IMR-90 (cell line): ENCODE results near the gene ZNF587. TPM values are rescaled to one million over a fixed set of nuclear protein-coding genes. Genes with fewer than 3 reads are reported as not detected.

ENCODE experiments used
- ATAC-seq: fragments of 200-7000 bp; cut with Tn5 transposase; 2 replicates; pipeline ENCODE4 v1.9.1; 2020; ENCODE audit warnings: low read depth, mild to moderate bottlenecking, moderate library complexity
- BruUV-seq: library from RNA; stranded (reverse); fragments of 400-500 nt; replicated peaks from 2 replicates; lab custom pipeline; 2021; lab: Mats Ljungman, UMichigan
- CTCF ChIA-PET: fragments of 300-600 bp; formaldehyde crosslinking; extraction: SDS; loops from one replicate; lab custom pipeline; 2021; ENCODE audit warnings: antibody characterized with exemption; lab: Yijun Ruan, JAX
- POLR2A ChIA-PET: fragments of 300-600 bp; sonication (Branson Sonifier 250); formaldehyde crosslinking; loops from one replicate; lab custom pipeline; 2022; ENCODE audit warnings: antibody characterized with exemption; ENCODE audit not compliant: unreplicated experiment; lab: Charles Lee
- DNase-seq: peaks from one replicate; pipeline ENCODE4 v3.0.0; 2013
- H2AFZ ChIP-seq: replicated peaks from 2 replicates; pipeline ENCODE3; 2013; ENCODE audit warnings: low read length, mild to moderate bottlenecking; ENCODE audit not compliant: poor library complexity
- H2AK5ac ChIP-seq: 2 replicates; pipeline ENCODE4 v1.6.1; 2013; ENCODE audit warnings: low read depth, low read length, inconsistent platforms
- H2AK9ac ChIP-seq: replicated peaks from 2 replicates; pipeline ENCODE3; 2013; ENCODE audit warnings: mild to moderate bottlenecking, low read depth, low read length, moderate library complexity; ENCODE audit not compliant: poor library complexity
- H2BK120ac ChIP-seq: 2 replicates; pipeline ENCODE4 v1.6.1; 2013; ENCODE audit warnings: low read depth, low read length, inconsistent platforms
- H2BK15ac ChIP-seq: 3 replicates; pipeline ENCODE4 v1.6.1; 2013; ENCODE audit warnings: low read depth, low read length, inconsistent platforms
- H2BK20ac ChIP-seq: 2 replicates; pipeline ENCODE4 v1.6.1; 2013; ENCODE audit warnings: low read depth, mild to moderate bottlenecking, inconsistent platforms, low read length, moderate library complexity
- H2BK5ac ChIP-seq: 2 replicates; pipeline ENCODE4 v1.6.1; 2013; ENCODE audit warnings: mild to moderate bottlenecking, low read depth, low read length, inconsistent platforms; ENCODE audit not compliant: poor library complexity, severe bottlenecking
- H3K14ac ChIP-seq: replicated peaks from 2 replicates; pipeline ENCODE4 v1.6.1; 2013; ENCODE audit warnings: low read depth, low read length, inconsistent platforms
- H3K18ac ChIP-seq: 2 replicates; pipeline ENCODE4 v1.6.1; 2013; ENCODE audit warnings: low read depth, low read length, control low read depth
- H3K23ac ChIP-seq: 2 replicates; pipeline ENCODE4 v1.6.1; 2013; ENCODE audit warnings: low read depth, low read length, inconsistent platforms
- H3K27ac ChIP-seq: 2 replicates; pipeline ENCODE4 v1.5.1; 2013; ENCODE audit warnings: mild to moderate bottlenecking, control low read depth, low read length; ENCODE audit not compliant: insufficient read depth
- H3K27me3 ChIP-seq: 2 replicates; pipeline ENCODE4 v1.6.1; 2013; ENCODE audit warnings: low read length; ENCODE audit not compliant: control insufficient read depth, insufficient read depth
- H3K36me3 ChIP-seq: 2 replicates; pipeline ENCODE4 v1.6.1; 2013; ENCODE audit warnings: low read length, mixed read lengths; ENCODE audit not compliant: control insufficient read depth, insufficient read depth
- H3K4ac ChIP-seq: 2 replicates; pipeline ENCODE4 v1.6.1; 2013; ENCODE audit warnings: low read depth, low read length, inconsistent platforms
- H3K4me1 ChIP-seq: 2 replicates; pipeline ENCODE4 v1.6.1; 2013; ENCODE audit warnings: low read length, mixed read lengths; ENCODE audit not compliant: control insufficient read depth, insufficient read depth
- H3K4me2 ChIP-seq: 2 replicates; pipeline ENCODE4 v1.6.1; 2013; ENCODE audit warnings: low read depth, mild to moderate bottlenecking, control low read depth, low read length, moderate library complexity
- H3K4me3 ChIP-seq: 2 replicates; pipeline ENCODE4 v1.5.1; 2013; ENCODE audit warnings: low read depth, mild to moderate bottlenecking, control low read depth, low read length, moderate library complexity; ENCODE audit not compliant: insufficient read depth
- H3K56ac ChIP-seq: 2 replicates; pipeline ENCODE4 v1.6.1; 2013; ENCODE audit warnings: low read length, inconsistent platforms; ENCODE audit not compliant: insufficient read depth; ENCODE audit errors: extremely low read depth
- H3K79me1 ChIP-seq, 2 experiments: 2 replicates each; pipeline ENCODE4 v1.6.1; 2013; ENCODE audit warnings: low read length in 2 of 2, inconsistent platforms in 1 of 2, low read depth in 1 of 2
- H3K9ac ChIP-seq: 2 replicates; pipeline ENCODE4 v1.6.1; 2013; ENCODE audit warnings: low read depth, low read length, control low read depth
- H3K9me1 ChIP-seq: 2 replicates; pipeline ENCODE4 v1.6.1; 2013; ENCODE audit warnings: low read length, inconsistent platforms; ENCODE audit not compliant: insufficient read depth
- H3K9me3 ChIP-seq: 2 replicates; pipeline ENCODE4 v1.6.1; 2013; ENCODE audit warnings: low read length; ENCODE audit not compliant: control insufficient read depth, insufficient read depth
- H4K20me1 ChIP-seq: 2 replicates; pipeline ENCODE4 v1.6.1; 2013; ENCODE audit warnings: low read length, inconsistent platforms; ENCODE audit not compliant: insufficient read depth
- H4K5ac ChIP-seq: 2 replicates; pipeline ENCODE4 v1.6.1; 2013; ENCODE audit warnings: mild to moderate bottlenecking, low read depth, low read length, control low read depth
- H4K8ac ChIP-seq, 2 experiments: 2 replicates each; pipeline ENCODE4 v1.6.1; 2013; ENCODE audit warnings: low read depth in 2 of 2, low read length in 2 of 2, control low read depth in 1 of 2, inconsistent platforms in 1 of 2
- H4K91ac ChIP-seq: 2 replicates; pipeline ENCODE4 v1.6.1; 2013; ENCODE audit warnings: low read depth, low read length, inconsistent platforms; ENCODE audit not compliant: insufficient read depth
- CHD1 ChIP-seq: IDR thresholded peaks from 2 replicates; pipeline ENCODE4 v1.6.1; 2012; ENCODE audit warnings: low read depth, low read length, improper control_type of control experiment
- SMC3 ChIP-seq: fragments of 150-350 bp; IDR thresholded peaks from 2 replicates; pipeline ENCODE4 v1.6.1; 2016; ENCODE audit warnings: low read depth, mild to moderate bottlenecking, antibody characterized with exemption, low read length, moderate library complexity
- WGBS, 2 experiments: methylation state at CpG; one replicate each; pipeline versions ENCODE4 v1.1.5 to v1.1.7; 2013; ENCODE audit warnings: missing lambda C conversion rate in 2 of 2; ENCODE audit not compliant: insufficient read length in 1 of 2; ENCODE audit errors: extremely low coverage in 2 of 2; 5-methylcytosine and 5-hydroxymethylcytosine counted together
- dilution Hi-C: fragments of 300-500 bp; cut with HindIII; formaldehyde crosslinking; loops from one replicate; pipeline ENCODE4 v1.14.3; 2018; ENCODE audit warnings: low sequenced_read_pairs; ENCODE audit not compliant: unreplicated experiment
- in situ Hi-C: fragments of 300-500 bp; cut with MboI; formaldehyde crosslinking; loops from 3 replicates; pipeline ENCODE4 v1.14.3; 2019; ENCODE audit warnings: low sequenced_read_pairs, inconsistent platforms, mixed read lengths
- intact Hi-C: fragments of 100-400 bp; cut with micrococcal nuclease; formaldehyde crosslinking; loops from 2 replicates; pipeline ENCODE4 v1.10.0; 2022
- polyA plus RNA-seq, 3 experiments: library from polyadenylated mRNA; depleted of rRNA; stranded (reverse); fragments of >200 nt; gene quantifications; 2 replicates each; pipeline ENCODE4 v1.2.3, GENCODE V29; 2012; ENCODE audit warnings: low replicate concordance in 1 of 3
- total RNA-seq: library from RNA; depleted of rRNA; stranded (reverse); fragments of >200 nt; gene quantifications from 2 replicates; pipeline ENCODE4 v1.2.3, GENCODE V29; 2012

ZNF587 gene
- total and polyA plus RNA-seq, 2 of the 4 experiments (the other 2 are of a cell fraction) = 14.0 to 43.7 TPM

GRCh38 chr19:57900311-57900710 is 50.7 kb downstream of the ZNF587 start:
- in situ Hi-C loops (no loop called here), dilution Hi-C loops (no loop called here), intact Hi-C loops (no loop called here)
- H4K8ac ChIP-seq = no peak overlapping the region
- no peak overlapping the region for H2BK15ac ChIP-seq
- no peak overlapping the region for H2AK9ac ChIP-seq
- BruUV-seq = no TSS peak
- no peak overlapping the region for H2AK5ac ChIP-seq
- no peak overlapping the region for H3K4me3 ChIP-seq
- no CpG with 5 or more reads among the region's 5 CpGs for WGBS, 2 experiments
- H3K4me1 ChIP-seq = no peaks in the 10 kb centered on the region
- H2AFZ ChIP-seq = no peak overlapping the region
- no peaks in the 10 kb centered on the region; a peak in 2 of 4 replicates for H3K79me1 ChIP-seq
- no peak overlapping the region for H3K23ac ChIP-seq
- no peak overlapping the region for H2BK120ac ChIP-seq
- H3K14ac ChIP-seq = no peak overlapping the region
- peaks cover 5% of the 10 kb centered on the region for H3K36me3 ChIP-seq
- no peak overlapping the region for H3K56ac ChIP-seq
- no peak overlapping the region for H3K4ac ChIP-seq
- no peak overlapping the region for H3K18ac ChIP-seq
- no peak overlapping the region for H3K4me2 ChIP-seq
- H4K5ac ChIP-seq = no peak overlapping the region
- ChIA-PET CTCF (no interaction called here), POLR2A (no interaction called here)
- no peaks in the 10 kb centered on the region for H3K27me3 ChIP-seq
- no peaks in the 10 kb centered on the region; the same call in 1 of the 2 replicates for H3K9me3 ChIP-seq
- no peak overlapping the region for H2BK20ac ChIP-seq
- H4K20me1 ChIP-seq = no peaks in the 10 kb centered on the region
- no peak overlapping the region for H4K91ac ChIP-seq
- H3K9me1 ChIP-seq = no peaks in the 10 kb centered on the region
- TF ChIP-seq SMC3 = no peak
- no peak for TF ChIP-seq CHD1
- DNase-seq (no peak), ATAC-seq (no peak)
- no peak overlapping the region for H3K27ac ChIP-seq
- H3K9ac ChIP-seq = no peak overlapping the region
- no peak overlapping the region for H2BK5ac ChIP-seq
